ENCODE results near the gene UXS1. TPM values are rescaled to one million over a fixed set of nuclear protein-coding genes. Genes with fewer than 3 reads are reported as not detected.

The UXS1 gene
- total RNA-seq, 4 donors from 2014 or later = 16.7 to 46.2 (median 34.9) TPM

GRCh38 chr2:106185475-106186184, 8.5 kb downstream of the UXS1 start:
- 80 to 83% methylated on average over 8 of the region's 8 CpGs for WGBS, 2 donors
- TF ChIP-seq POLR2A (IDR thresholded peaks at IDR 0.05) = no peak
- no peak for TF ChIP-seq CTCF (IDR thresholded peaks at IDR 0.05)
- no peak for DNase-seq (ENCODE audit: low spot score in 2 of 2)
- intact Hi-C loops (cut with DNase I; ENCODE audit: low total_unique reads) = no loop called here
- H3K4me3 ChIP-seq (ENCODE audit: low read depth, poor library complexity, severe bottlenecking) = no peak overlapping the region

GRCh38 chr2:106184857-106185256, 9.2 kb downstream of the UXS1 start:
- H3K4me3 ChIP-seq (ENCODE audit: low read depth, poor library complexity, severe bottlenecking) = no peak overlapping the region
- TF ChIP-seq CTCF (IDR thresholded peaks at IDR 0.05) (no peak), POLR2A (IDR thresholded peaks at IDR 0.05) (no peak)
- 91 to 96% methylated on average over 1 of the region's 1 CpG for WGBS, 2 donors
- intact Hi-C loops (cut with DNase I; ENCODE audit: low total_unique reads) = no loop called here
- no peak for DNase-seq (ENCODE audit: low spot score in 2 of 2)

GRCh38 chr2:106184394-106184793, 9.7 kb downstream of the UXS1 start:
- TF ChIP-seq CTCF (IDR thresholded peaks at IDR 0.05) (no peak), POLR2A (IDR thresholded peaks at IDR 0.05) (no peak)
- intact Hi-C loops (cut with DNase I; ENCODE audit: low total_unique reads) = no loop called here
- WGBS, 2 donors = 63 to 71% methylated on average over 2 of the region's 2 CpGs
- no peak for DNase-seq (ENCODE audit: low spot score in 2 of 2)
- no peak overlapping the region for H3K4me3 ChIP-seq (ENCODE audit: low read depth, poor library complexity, severe bottlenecking)

- intact Hi-C loops (cut with DNase I; ENCODE audit: low total_unique reads) = no loop called here
- 36 to 42% methylated on average over 3 of the region's 3 CpGs for WGBS, 2 donors
- H3K4me3 ChIP-seq (ENCODE audit: low read depth, poor library complexity, severe bottlenecking) = no peak overlapping the region
- DNase-seq (ENCODE audit: low spot score in 2 of 2) = no peak
- TF ChIP-seq POLR2A (IDR thresholded peaks at IDR 0.05) (no peak), CTCF (IDR thresholded peaks at IDR 0.05) (no peak)
Observed at GRCh38 chr2:106183101-106183696, 10.9 kb downstream of the UXS1 start.

GRCh38 chr2:106181064-106181463, 13.0 kb downstream of the UXS1 start:
- 87% methylated on average over 10 of the region's 10 CpGs for WGBS, 2 donors
- intact Hi-C loops (cut with DNase I; ENCODE audit: low total_unique reads) = no loop called here
- H3K4me3 ChIP-seq (ENCODE audit: low read depth, poor library complexity, severe bottlenecking) = no peak overlapping the region
- TF ChIP-seq POLR2A (IDR thresholded peaks at IDR 0.05) = no peak
- no peak for TF ChIP-seq CTCF (IDR thresholded peaks at IDR 0.05)
- no peak for DNase-seq (ENCODE audit: low spot score in 2 of 2)
